ENCODE results near the gene PHYKPL.

Gene PHYKPL

DNA sequence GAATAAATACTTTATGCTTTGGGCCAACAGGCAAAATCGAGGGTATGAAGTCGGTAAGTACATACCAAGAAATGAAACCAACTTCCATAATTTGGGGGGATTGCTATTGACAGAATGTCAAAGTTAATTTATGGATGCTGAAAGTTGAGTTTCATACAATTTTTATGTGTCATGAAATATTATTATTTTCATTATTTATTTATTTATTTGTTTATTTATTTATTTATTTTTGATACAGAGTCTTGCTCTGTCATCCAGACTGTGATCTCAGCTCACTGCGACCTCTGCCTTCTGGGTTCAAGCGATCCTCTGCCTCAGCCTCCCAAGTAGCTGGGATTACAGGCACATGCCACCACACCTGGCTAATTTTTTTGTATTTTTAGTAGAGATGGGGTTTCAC, 40.9 kb downstream of the PHYKPL start:
- DNase-seq, result no peak
- no peak overlapping the region for H2AFZ ChIP-seq (ENCODE audit: low read length)
- no peak overlapping the region for H3K9ac ChIP-seq (ENCODE audit: low read length)
- H3K79me2 ChIP-seq (ENCODE audit: low read length), result no peaks in the 10 kb centered on the region
- H3K27me3 ChIP-seq (replicated peaks; ENCODE audit: insufficient read depth, low read length), result peaks cover 15% of the 10 kb centered on the region
- no peaks in the 10 kb centered on the region for H4K20me1 ChIP-seq (ENCODE audit: insufficient read depth, low read length)
- no peaks in the 10 kb centered on the region for H3K9me3 ChIP-seq (replicated peaks; ENCODE audit: insufficient read depth, low read length)
- H3K27ac ChIP-seq (ENCODE audit: low read length), result no peak overlapping the region
- no peaks in the 10 kb centered on the region for H3K36me3 ChIP-seq (replicated peaks; ENCODE audit: insufficient read depth, low read length)
- no peak overlapping the region for H3K4me2 ChIP-seq (ENCODE audit: low read depth, low read length)
- no peaks in the 10 kb centered on the region for H3K9me2 ChIP-seq (replicated peaks; ENCODE audit: insufficient read depth, low read length)
- TF ChIP-seq CTCF (IDR thresholded peaks at IDR 0.05; ENCODE audit: low read length), result no peak
- TF ChIP-seq EZH2 (optimal IDR thresholded peaks at IDR 0.05; ENCODE audit: low read depth, low read length), result no peak
- TF ChIP-seq EZH2phosphoT487 (IDR thresholded peaks at IDR 0.05; ENCODE audit: low read length), result no peak
- H3K4me3 ChIP-seq (ENCODE audit: low read length), result no peak overlapping the region
- no peaks in the 10 kb centered on the region for H3K4me1 ChIP-seq (ENCODE audit: low read length)
- H3F3A ChIP-seq (ENCODE audit: insufficient read depth, low read length), result no peaks in the 10 kb centered on the region

- no peaks in the 10 kb centered on the region for H3K79me2 ChIP-seq (ENCODE audit: low read length)
- H3K9me2 ChIP-seq (replicated peaks; ENCODE audit: insufficient read depth, low read length), result no peaks in the 10 kb centered on the region
- no peaks in the 10 kb centered on the region for H3K36me3 ChIP-seq (replicated peaks; ENCODE audit: insufficient read depth, low read length)
- peaks cover 8% of the 10 kb centered on the region for H3K27me3 ChIP-seq (replicated peaks; ENCODE audit: insufficient read depth, low read length)
- no peaks in the 10 kb centered on the region for H3F3A ChIP-seq (ENCODE audit: insufficient read depth, low read length)
- H3K4me1 ChIP-seq (ENCODE audit: low read length), result no peaks in the 10 kb centered on the region
- DNase-seq, result no peak
- TF ChIP-seq EZH2 (optimal IDR thresholded peaks at IDR 0.05; ENCODE audit: low read depth, low read length) (no peak), CTCF (IDR thresholded peaks at IDR 0.05; ENCODE audit: low read length) (no peak), EZH2phosphoT487 (IDR thresholded peaks at IDR 0.05; ENCODE audit: low read length) (no peak)
- no peaks in the 10 kb centered on the region for H4K20me1 ChIP-seq (ENCODE audit: insufficient read depth, low read length)
- no peak overlapping the region for H3K27ac ChIP-seq (ENCODE audit: low read length)
- no peak overlapping the region for H3K4me2 ChIP-seq (ENCODE audit: low read depth, low read length)
- H3K9ac ChIP-seq (ENCODE audit: low read length), result no peak overlapping the region
- H3K9me3 ChIP-seq (replicated peaks; ENCODE audit: insufficient read depth, low read length), result no peaks in the 10 kb centered on the region
- no peak overlapping the region for H3K4me3 ChIP-seq (ENCODE audit: low read length)
- H2AFZ ChIP-seq (ENCODE audit: low read length), result no peak overlapping the region
These were observed 43.2 kb downstream of the PHYKPL start for GRCh38 chr5:178189433-178189832.

- Histone ChIP-seq H3K27ac (ENCODE audit: low read length) (no peak within 1 kb of the TSS), H3K4me1 (ENCODE audit: low read length) (no peaks in the 10 kb centered on the region), H3K27me3 (replicated peaks; ENCODE audit: insufficient read depth, low read length) (no peaks in the 10 kb centered on the region), H3F3A (ENCODE audit: insufficient read depth, low read length) (no peaks in the 10 kb centered on the region), H2AFZ (ENCODE audit: low read length) (no peak within 1 kb of the TSS), H3K9me3 (replicated peaks; ENCODE audit: insufficient read depth, low read length) (no peaks in the 10 kb centered on the region), H3K9me2 (replicated peaks; ENCODE audit: insufficient read depth, low read length) (no peaks in the 10 kb centered on the region), H3K9ac (ENCODE audit: low read length) (no peak within 1 kb of the TSS), H4K20me1 (ENCODE audit: insufficient read depth, low read length) (no peaks in the 10 kb centered on the region), H3K4me2 (ENCODE audit: low read depth, low read length) (no peak within 1 kb of the TSS), H3K4me3 (ENCODE audit: low read length) (no peak within 1 kb of the TSS), H3K79me2 (ENCODE audit: low read length) (no peaks in the 10 kb centered on the region), H3K36me3 (replicated peaks; ENCODE audit: insufficient read depth, low read length) (no peaks in the 10 kb centered on the region)
- DNase-seq, result no peak
- TF ChIP-seq CTCF (IDR thresholded peaks at IDR 0.05; ENCODE audit: low read length) (no peak), EZH2phosphoT487 (IDR thresholded peaks at IDR 0.05; ENCODE audit: low read length) (no peak), EZH2 (optimal IDR thresholded peaks at IDR 0.05; ENCODE audit: low read depth, low read length) (no peak)
These were observed 45.6 kb downstream of the PHYKPL start, which contains the start of gene GMCL2 for GRCh38 chr5:178187014-178187413. TSS of gene GMCL2 (minus strand) at chr5:178187371. CDS start at chr5:178187299, 72 bp downstream.

Measured in MM.1S (cell line).